Non-pigmented ciliary epithelial cell (primary cell): ENCODE measurements around the gene FAM118B.

Experiments used
- DNase-seq: peaks from one replicate; pipeline ENCODE4 v3.0.0-alpha.2; 2010; ENCODE audit warnings: low read depth

FAM118B gene

DNA sequence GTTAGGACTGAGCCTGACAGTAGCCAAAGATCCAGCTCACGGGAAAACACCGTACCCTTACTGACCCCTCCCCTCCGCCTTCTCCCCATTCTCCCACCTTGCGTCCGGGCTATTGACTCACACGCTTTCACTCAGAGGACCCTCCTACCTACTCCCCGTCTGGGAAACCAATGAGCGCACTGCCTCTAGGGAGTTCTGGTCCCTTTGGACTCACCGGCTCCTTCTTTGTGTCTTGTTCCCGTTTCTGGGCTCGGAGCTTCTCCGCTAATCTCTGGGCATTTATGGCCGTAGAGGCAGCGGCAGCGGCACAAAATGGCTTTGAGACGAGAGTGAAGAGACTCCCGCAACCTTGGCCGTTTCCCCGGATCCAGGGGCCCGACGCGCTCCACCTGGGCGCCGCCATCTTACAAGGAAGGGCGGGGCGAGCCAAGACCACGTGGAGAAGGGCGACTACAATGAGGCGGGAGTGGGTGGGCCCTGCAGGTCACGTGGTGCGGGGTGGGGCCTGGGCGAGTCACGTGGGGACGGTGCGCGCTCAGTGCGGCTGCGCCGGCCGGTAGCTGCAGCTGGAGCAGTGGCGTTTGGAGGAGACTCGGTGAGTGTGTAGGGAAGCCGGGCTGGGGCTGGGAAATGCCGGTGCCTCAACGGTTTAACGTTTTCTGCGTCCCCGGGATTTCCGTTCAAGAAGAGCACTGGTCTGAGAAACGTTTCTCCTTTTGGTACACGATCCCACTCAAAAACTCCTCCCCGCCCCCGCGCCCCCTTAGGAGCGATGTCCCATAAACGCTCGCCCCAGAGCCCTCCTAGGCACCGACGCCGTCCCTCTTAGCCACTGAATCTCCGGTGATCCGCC, at the start of gene FAM118B, which contains the start of gene RPUSD4:
Gene FAM118B, plus strand, starts transcription at position 547 of the 853 bp plus-strand sequence. CDS start 23,220 bp downstream, outside the sequence.
Gene RPUSD4, minus strand, starts transcription at position 415 of the 853 bp plus-strand sequence. Its CDS starts 12 bp downstream, at position 403.
- DNase-seq = peak; percentile 83

DNA sequence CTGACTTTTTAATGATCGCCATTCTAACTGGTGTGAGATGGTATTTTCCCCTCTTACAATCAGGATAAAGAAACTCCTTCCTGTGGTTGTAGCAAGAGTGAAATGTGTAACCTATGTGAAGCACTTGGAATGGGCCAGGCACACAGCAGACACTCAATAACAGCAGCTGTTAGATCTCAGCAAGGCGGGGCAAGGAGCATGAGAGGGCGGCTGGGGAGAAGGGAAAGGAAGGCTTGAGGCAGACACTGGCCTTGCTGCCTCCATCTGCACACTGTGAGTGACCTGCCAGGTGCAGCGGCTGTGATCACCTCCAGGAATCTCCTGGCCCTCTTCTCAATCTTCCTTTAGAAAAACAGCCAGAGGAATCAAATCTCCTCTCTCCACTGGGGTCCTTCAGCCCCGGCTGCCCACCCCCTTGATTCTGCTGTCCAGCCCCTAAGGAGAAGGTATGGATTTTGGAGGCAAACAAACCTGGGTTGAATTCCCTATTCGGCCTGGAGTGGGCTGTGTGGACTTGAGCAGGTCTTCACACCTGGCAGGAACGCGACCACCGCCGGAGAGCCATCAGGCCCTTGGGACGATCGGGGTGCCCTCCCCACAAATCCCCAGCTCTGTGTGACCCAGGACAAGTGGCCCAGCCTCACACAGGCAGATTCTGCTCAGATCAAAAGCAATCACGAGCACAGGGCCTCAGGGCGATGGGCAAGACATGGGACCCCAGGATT, 49.1 kb upstream of the FAM118B start:
- no peak for DNase-seq

DNA sequence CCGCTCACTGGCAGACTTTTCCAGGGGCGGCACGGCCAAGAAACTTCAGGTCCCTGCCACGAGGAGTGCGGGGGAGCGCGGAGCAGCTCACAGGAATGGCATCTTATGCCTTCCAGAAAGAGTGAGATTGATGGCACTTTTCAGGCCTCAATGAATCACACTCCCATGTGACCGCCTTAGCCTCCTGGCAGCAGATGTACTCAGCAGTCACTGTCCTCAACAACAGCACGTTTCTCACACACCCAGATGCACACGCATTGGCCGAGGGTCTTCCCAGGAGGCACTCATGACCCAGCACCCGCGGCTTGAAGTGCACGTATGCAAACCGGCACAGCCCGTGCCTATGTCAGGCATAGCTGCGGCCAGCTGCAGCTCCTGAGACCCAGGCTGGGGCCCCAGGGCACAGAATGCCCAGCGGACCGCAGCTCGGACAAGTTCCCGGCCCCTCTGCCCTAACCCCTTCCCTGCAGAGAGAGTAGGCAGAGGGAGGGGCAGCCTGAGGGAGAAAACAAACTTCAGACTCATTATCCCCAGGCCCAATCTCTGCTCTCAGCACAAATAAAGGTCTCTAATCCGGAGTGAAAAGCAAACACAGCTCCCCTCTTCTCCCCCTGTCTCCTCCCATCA, 48.4 kb upstream of the FAM118B start:
- DNase-seq = peak; percentile 17

DNA sequence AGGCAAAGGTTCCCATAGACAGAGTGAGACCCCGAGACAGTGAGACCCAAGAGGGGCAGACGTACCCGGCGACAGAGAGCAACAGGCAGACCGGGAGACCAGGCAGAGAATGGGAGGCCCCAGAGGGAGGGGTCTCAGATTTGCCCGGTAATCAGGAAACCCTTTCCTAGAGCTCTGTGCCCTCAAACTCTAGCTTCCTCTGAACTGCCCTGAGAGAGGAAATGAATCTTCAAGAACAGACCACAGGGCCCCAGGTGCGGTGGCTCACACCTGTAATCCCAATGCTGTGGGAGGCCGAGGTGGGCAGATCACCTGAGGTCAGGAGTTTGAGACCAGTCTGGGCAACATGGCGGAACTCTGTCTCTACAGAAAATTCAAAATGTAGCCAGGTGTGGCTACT, 47.8 kb upstream of the FAM118B start:
- DNase-seq = no peak

DNA sequence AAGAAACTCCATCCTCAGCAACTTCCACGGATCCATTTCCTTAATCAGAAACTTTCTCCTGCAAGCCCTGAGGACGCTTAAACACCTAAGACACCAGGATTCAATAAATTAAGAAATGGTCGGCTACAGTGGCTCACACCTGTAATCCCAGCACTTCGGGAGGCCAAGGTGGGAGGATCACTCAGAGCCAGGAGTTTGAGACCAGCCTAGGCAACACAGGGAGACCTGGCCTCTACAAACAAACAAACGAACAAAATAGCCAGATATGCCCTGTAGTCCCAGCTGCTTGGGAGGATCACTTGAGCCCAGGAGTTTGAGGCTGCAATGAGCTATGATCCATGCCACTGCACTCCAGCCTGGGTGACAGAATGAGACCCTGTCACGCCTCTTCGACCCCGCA, 46.8 kb upstream of the FAM118B start:
- DNase-seq = no peak

DNA sequence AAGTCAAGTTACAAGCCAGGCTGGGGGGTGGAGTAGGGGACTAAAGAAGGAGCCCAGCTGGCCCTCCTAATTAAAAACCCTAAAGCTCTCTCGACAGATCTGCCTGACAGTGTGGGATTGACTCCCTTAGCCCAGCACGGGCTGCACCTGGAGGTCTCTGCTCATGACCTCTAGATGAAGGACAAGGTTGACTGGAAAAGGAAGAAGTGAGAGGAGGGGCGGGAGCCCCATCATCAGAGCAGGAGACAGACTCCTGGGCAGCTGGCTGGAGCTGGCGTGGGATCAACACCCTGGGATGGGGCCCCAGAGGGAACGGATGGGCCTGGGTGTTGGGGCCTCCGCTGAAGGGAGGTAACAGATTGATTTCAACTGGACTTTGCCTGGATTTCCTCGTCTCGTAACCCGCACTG, 46.3 kb upstream of the FAM118B start:
- no peak for DNase-seq

DNA sequence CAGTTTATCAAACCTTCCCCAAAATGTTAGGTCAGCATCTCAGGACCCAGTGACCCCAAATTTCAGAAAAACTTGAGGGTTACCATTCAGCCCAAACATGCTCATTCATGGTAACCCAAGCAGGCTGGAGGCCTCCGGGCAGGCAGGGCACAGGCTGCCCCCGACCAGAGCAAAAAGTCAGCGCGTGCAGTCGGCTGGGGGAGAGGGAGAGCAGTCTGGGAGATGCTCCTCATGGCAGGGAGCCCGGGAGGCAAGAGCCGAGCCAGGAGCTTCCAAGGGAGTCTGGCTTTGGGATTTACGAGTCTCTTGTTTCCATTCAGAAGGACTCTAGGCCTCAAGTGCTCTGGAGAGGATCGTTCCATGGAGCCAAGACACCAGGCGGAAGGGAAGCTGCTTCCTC, 45.8 kb upstream of the FAM118B start:
- no peak for DNase-seq

DNA sequence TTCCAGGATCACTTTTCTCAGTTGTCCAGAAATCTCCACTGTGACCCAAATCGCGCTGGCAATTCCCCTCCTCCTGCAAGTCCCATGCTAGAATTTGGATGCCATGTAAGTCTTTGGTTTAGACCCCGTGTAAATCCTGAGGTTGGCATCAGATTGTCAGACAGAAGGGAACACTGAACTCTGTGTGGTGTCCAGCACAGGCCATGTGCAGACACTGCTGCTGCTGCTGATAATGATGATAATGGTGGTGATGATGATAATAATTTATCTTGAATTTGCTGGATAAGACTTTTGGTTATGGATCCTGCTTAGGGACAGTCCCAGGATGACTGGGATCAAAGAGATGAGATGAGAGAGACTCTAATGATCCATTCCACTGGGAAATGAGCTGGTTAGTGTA, 45.2 kb upstream of the FAM118B start:
- DNase-seq = no peak

DNA sequence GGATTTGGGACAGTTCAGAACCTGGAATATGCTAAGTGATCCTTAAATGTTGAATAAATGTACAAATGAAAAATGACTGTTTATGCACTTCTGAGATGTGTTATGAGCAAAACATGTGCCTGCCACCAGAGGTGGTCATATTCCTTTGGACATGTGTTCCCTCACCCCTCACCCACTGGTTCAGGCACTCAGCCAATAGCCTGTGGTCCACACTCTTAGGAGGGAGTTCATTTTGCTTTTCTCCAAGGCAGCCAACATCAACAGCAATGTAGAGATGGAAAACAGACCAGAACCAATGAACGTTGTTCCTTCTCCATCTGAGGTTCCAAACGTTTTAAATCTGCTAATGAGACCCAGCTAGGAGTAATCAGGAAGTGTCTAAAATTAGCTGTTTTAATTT, 44.1 kb upstream of the FAM118B start:
- DNase-seq = no peak

DNA sequence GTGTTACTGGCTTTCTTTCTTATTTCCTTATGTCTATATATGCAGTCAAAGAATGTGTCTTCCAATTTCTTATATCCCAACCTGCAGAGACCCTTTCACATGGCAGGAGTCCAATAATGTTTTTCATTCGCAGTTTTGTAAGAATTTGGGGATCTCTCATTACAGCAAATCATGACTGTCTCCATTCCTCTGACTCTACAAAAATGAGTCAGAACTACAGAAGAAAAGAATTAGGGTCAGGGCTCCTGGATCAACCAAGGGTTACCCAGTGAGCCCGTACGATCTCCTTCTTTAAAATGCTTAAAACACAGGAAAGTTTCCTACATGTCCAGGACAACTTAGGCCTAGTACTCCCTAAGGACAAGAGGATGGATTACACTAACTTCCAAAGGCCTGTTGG, 42.3 kb upstream of the FAM118B start:
- no peak for DNase-seq

DNA sequence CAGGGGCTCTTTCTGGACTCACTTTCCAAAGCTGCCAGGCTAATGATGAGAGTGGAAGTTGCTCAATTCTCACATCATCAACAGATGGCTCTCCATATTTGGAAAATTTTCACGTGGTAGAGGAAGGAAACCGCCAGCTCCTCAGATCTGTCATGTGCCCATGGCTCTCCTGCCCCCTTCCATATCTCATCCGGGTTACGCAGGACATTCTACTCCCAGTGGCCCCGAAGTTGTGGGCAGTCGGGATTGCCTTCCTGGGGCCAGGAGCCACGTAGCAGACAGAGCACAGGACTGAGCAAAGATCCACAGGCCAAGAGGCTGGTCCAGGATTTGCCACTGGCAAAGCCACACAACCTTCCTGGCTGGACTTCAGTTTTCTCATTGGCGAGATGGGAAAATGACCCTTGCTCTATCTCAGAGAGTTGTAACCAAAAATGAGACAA, 39.0 kb upstream of the FAM118B start:
- no peak for DNase-seq

DNA sequence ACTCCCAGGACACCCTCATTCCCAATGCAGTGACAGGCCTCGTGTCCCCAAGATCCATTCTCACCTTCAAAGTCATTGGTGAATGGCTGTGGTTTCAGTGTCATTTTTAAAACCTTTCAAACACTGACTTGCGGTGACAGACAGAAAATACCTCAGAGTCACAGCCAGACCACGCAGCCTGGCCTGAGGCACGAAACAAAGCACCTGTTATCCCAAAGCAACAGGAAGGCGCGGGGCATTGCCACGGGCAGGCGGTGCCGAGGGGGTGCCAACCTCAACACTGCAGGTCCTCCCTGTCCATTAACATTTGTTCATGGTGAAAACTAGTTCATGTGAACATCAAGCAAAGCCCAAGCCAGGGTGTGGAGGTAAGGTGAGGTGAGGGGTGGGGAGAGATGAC, 38.3 kb upstream of the FAM118B start:
- DNase-seq = no peak

DNA sequence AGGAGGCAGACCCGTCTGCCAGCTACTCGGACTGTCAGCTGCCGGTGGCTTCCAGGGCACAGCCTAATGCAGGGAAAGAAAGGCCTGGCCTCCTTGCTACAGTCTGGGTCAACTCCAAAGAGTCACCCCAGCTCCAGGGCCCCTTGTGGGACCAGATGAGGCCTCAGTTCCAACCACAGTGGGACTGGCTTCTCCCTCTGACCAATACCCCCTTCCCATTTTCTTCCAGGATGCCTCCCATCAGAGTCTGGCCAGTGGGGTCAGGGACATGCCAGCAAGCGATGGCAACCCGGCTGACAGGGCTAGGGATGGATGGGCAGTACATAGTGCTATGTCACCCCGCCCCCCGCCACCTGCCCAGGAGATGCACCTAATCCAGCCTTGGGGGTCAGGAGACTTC, 36.8 kb upstream of the FAM118B start:
- no peak for DNase-seq

DNA sequence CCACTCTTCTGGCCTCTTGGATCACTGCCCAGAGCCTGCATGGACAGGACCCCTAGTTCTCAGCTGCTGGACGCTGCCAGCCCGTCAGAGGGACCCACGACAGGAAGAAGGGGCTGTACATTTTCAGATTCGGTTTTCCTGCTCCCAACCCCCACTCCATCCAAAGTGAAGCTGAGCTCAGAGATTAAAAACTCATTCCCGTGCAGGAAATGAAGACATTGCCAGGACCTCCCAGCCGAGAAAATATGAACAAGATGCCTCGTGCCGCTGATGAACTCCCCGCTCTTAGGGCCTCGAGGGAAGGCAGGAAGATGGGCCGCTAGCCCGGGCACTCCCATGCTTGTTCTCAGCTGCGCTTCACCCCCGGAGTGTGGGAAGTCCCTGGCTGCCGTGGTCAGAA, 36.2 kb upstream of the FAM118B start:
- DNase-seq = no peak

DNA sequence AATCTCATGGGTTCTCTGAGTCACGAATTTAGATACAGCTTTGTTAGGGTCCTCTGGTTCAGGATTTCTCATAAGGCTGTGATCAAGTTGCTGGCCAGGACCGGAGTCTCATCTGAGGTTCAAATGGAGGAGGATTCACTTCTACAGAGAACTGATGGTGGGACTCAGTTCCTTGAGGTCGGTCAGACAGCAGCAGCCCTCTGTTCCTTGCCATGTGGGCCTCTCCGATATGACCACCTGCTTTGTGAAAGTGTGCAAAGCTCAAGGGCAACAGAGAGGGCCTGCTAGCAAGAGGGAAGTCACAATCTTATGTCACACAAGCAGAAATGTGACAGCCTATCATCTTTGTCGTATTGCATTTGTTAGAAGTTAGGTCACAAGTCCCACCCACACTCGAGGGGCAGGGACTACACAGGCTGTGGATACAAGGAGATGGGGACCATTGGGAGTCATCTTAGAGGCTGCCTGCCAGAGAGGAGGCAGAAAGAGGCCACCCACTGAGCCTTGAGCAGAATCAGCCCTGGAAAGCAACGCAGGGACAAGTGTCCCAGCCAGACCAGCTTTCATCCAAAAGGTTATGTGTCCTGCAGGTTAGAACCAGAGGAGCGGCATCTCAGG, 34.6 kb upstream of the FAM118B start:
- no peak for DNase-seq

DNA sequence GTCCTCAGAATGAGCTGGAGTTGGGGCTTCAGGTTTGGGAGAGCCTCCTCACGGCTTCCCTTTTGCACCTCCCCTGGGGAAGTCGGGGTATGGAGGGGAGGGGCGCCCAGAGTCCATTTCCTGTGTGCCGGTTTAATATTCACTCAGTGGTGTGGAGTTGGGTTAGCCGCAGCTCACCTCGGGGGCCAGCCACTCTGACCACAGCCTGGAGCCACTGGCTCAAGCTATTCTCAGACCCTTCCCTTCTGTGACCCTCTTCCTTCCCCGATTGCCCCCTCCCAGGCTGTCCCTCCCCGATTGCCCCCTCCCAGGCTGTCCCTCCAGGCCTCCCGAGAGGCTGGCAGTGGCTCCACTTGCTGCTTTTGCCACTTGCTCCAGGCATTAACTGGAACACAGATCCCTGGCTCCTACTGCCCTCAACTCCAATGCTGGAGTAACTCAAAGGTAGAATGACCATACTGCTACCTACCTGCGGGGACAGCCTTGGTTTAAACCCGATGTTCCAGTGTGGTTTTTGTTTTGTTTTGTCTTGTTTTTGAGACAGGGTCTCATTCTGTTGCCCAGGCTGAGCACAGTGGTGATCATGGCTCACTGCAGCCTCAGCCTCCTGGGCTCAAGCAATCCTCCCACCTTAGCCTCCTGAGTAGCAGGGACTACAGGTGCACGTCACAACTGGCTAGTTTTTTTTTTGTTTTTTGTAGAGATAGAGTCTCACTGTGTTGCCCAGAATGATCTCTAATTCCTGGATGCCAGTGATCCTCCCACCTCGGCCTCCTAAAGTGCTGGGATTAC, 29.4 kb upstream of the FAM118B start:
- DNase-seq = no peak

DNA sequence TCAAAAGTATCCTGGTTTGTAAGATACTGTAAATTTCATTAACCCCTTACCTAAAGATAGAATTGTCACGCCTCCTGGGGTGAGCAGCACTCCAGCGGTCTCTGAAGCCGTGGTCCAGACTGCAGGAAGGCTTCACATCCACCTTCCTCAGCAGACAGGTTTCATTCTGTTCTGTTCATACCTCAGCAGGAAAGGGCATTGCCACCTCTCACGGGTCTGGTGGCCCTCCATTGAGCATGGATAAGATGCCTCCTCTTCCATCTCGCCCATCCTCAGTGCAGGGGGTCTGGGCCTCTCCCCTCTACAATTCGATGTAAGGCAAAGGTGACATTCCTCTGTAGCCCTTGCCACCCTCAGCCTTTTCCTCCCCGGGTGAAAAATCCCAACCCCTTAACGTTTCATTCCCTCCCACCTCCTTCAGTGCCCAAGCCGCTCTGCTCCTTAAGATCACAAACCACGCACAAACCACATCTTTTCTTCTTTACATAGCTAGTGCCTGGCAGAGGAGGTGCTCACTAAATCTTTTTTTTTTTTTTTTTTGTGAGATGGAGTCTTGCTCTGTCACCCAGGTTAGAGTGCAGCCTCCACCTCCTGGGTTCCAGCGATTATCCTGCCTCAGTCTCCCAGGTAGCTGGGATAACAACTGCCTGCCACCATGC, 28.7 kb upstream of the FAM118B start:
- no peak for DNase-seq

DNA sequence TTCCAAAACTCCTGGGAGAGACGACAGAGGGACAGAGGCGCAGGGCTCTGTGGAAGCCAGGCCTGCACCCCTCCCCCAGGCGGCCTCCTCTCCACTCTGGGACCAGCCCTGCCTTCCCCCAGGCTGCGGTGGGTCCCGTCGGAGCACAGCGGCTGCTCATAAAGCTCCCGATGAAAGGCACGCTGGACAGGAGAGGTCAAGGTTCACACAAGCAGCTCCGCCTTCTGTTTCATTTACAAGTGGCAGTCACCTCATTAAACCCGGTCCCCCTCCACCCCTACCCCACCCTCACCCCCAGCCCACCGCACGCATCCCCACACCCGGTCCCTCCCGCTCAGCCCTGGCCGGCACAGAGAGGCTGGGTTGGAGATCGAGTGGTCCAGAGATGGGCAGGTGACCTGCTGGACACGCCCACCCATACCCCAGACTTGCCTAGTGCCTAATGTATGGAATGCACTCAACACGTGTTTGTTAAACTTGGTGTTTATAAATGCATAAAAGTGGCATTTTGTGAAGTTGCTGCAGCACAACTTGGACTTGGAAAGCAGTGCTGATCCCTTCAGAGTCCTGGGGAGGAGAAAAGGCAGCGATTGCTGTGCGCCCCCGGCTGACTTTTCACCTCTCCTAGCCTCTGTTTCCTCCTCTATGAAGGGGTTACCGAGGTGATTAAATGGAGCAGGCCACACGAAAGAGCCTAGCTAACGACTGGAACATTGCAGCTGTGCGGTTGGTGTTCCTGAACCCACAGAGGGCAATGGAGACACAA, 26.1 kb upstream of the FAM118B start:
- DNase-seq = no peak

DNA sequence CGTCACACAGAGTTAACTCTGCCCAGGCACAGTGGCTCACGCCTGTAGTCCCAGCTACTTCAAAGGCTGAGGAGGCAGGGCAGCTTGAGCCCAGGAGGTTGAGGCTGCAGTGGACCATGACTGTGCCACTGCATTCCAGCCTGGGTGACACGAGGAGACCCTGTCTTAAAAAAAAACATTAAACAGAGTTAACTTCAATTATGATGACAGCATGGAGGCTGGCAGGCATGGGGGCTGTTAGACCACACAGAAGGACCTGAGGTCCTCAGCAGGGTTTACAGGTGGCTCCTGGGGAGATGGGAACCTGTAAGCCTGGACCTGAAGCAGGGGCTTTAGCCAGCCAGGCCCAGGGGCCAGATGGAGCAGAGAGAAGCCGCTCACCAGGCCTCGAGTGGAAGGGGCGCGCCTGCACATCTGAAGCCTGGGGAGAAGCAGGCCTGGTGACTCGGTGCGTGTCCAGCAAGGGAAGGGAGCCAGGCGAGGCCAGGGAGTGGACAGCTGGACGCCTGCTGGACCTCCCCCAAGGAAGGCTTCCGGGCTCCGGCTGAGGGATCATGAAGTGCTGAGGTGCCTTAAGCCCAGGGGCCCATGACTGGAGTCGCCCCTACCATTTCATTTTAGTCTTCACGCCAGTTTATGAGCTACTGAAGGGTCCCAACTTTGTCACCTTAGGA, 25.4 kb upstream of the FAM118B start:
- DNase-seq = no peak
